Activated B cell treated with CpG ODN at 0.5 μM for 24 hours (primary cell): ENCODE data around the gene XPOT. TPM values are rescaled to one million over a fixed set of nuclear protein-coding genes. Genes with fewer than 3 reads are reported as not detected.
A peak's percentile ranks its signal among the peaks of the same experiment; 100 is the strongest.

ENCODE experiments used
- ATAC-seq: fragments of 200-7000 bp; cut with Tn5 transposase; one replicate; pipeline ENCODE4 v1.10.0; 2021; ENCODE audit warnings: low read depth, mild to moderate bottlenecking, moderate library complexity
- CTCF ChIA-PET: fragments of 350-600 bp; sonication (Branson Sonifier 250); formaldehyde crosslinking; loops from one replicate; lab custom pipeline; 2021; ENCODE audit warnings: antibody characterized with exemption; lab: Charles Lee
- POLR2A ChIA-PET: fragments of 350-600 bp; sonication (Branson Sonifier 250); formaldehyde crosslinking; loops from one replicate; lab custom pipeline; 2021; ENCODE audit warnings: antibody characterized with exemption; lab: Charles Lee
- DNase-seq: peaks from one replicate; pipeline ENCODE4 v3.0.0; 2022
- H3K27ac Mint-ChIP-seq: one replicate; pipeline ENCODE4 v1.8.0; 2020; ENCODE audit warnings: mixed read lengths
- H3K27me3 Mint-ChIP-seq: one replicate; pipeline ENCODE4 v1.8.0; 2021; ENCODE audit warnings: mixed read lengths
- H3K36me3 Mint-ChIP-seq: one replicate; pipeline ENCODE4 v1.8.0; 2021; ENCODE audit warnings: low read depth, mixed read lengths
- H3K4me1 Mint-ChIP-seq: one replicate; pipeline ENCODE4 v1.8.0; 2021; ENCODE audit warnings: mixed read lengths
- H3K4me3 Mint-ChIP-seq: one replicate; pipeline ENCODE4 v1.8.0; 2020; ENCODE audit warnings: mild to moderate bottlenecking, mixed read lengths
- H3K9me3 Mint-ChIP-seq: one replicate; pipeline ENCODE4 v1.8.0; 2020; ENCODE audit warnings: mixed read lengths
- intact Hi-C: fragments of 100-400 bp; cut with micrococcal nuclease; formaldehyde crosslinking; loops from one replicate; pipeline ENCODE4 v1.15.1; 2024
- total RNA-seq: library from RNA; stranded (reverse); gene quantifications from 2 replicates; pipeline ENCODE4 v1.2.3, GENCODE V29; 2022
- TF ChIP-seq, protein P1 (sequence below): fragments of 200-600 bp; IDR thresholded peaks from one replicate; pipeline ENCODE4 v1.8.0; 2022; ENCODE audit warnings: antibody characterized with exemption, mild to moderate bottlenecking

XPOT gene
- total RNA-seq, 1 donor from 2014 or later = 96.2 TPM

DNA sequence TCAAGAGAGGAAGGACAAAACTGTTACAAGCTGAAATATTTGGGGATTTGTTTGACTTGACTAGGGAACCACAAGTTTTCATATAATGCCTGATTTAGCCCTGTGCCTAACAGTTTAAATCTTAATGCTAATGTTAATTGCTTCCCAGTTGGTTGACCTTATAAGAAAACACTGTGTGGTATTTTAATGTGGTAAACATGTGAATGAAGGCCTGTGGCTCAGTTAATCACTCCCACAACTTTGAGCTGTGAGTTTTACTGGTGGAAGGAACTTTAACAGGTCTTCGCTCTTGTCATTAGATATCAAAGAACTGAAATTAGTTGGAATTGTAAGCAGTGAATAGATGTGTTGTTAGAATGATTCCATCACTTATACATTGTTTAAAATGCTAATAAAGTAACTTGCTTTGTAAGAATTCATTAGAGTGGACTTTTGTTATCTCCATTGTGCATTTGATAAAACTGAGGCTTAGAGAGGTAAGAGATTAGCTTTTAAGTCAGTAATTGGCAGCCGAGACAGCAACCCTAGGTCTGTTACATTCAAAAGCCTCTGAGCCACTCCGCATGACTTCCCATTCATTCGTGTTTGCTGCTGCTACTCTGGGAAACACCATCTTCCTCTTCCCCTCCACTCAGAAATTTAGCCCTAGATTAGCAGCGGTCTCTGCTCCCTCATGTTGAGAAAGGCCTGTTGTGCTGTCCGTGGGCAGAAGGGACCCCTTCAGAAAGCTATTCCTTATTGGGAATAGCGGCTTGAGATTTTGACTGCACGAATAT, 46.7 kb downstream of the XPOT start:
- Mint-ChIP-seq H3K4me3 (peak overlapping the region; percentile 95), H3K27me3 (no peaks in the 10 kb centered on the region), H3K27ac (peak overlapping the region; percentile 85), H3K9me3 (no peaks in the 10 kb centered on the region), H3K36me3 (peaks cover 32% of the 10 kb centered on the region), H3K4me1 (peaks cover 40% of the 10 kb centered on the region)
- POLR2A ChIA-PET = interaction anchor here (1.4 kb wide), 1 partner anchor 46 kb away, joined by 3 read pairs; the partner anchor contains the start of gene XPOT
- CTCF ChIA-PET = no interaction called here
- DNase-seq = no peak
- ATAC-seq = no peak
- TF ChIP-seq, protein P1, sequence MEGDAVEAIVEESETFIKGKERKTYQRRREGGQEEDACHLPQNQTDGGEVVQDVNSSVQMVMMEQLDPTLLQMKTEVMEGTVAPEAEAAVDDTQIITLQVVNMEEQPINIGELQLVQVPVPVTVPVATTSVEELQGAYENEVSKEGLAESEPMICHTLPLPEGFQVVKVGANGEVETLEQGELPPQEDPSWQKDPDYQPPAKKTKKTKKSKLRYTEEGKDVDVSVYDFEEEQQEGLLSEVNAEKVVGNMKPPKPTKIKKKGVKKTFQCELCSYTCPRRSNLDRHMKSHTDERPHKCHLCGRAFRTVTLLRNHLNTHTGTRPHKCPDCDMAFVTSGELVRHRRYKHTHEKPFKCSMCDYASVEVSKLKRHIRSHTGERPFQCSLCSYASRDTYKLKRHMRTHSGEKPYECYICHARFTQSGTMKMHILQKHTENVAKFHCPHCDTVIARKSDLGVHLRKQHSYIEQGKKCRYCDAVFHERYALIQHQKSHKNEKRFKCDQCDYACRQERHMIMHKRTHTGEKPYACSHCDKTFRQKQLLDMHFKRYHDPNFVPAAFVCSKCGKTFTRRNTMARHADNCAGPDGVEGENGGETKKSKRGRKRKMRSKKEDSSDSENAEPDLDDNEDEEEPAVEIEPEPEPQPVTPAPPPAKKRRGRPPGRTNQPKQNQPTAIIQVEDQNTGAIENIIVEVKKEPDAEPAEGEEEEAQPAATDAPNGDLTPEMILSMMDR = no peak
- intact Hi-C loops = loop anchor here (1.0 to 5.0 kb wide), 4 partner anchors 8 to 308 kb away; partner anchors contain the start of genes GNS and KICS2

DNA sequence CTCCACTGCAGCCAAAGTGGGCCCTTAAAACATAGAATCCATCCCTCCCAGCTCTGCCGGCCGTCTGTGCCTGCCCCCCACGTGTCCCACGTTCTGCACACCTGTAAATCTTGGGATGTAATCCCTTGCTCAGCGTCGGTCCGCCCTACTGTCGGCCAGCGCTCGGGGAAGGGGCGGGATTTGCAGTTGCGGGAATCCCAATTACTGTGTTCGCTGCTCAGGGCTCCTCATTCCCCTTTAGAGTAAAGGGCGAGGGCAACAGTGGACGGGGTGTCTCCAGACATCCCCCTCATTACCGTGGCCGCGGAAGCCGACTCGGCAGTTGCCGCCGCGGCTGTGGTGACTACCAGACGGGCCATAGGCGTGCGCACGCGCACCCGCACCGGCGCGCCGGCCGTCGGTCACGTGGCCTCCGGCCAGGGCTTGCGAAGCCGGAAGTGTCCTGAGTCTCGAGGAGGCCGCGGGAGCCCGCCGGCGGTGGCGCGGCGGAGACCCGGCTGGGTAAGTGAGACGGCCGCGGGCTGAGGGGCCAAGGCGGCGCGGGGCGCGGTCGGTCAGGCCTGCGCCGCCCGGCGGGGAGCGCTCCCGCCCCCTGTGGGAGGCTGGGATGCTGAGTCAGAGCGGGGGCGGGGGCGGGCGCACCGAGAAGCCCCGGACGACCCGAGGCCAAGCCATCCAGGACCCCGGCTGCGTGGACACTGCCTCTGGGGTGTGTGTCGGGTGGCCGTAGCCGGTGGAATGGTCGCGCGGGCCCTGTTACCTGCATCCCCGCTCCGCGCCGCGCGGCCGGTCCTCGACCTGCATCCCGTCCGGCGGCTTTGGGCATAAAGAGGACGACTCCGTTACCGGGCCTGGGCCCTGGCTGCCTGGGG, 47.7 kb downstream of the XPOT start, which contains the start of gene TBK1:
TBK1 (plus strand) TSS at position 434 of the 872 bp plus-strand sequence. CDS start 3,751 bp downstream, outside the sequence.
- TF ChIP-seq, protein P1 = no peak
- intact Hi-C loops = loop anchor here (1.0 to 5.0 kb wide), 7 partner anchors 7 to 307 kb away; partner anchors contain the start of genes GNS, KICS2, RASSF3 and XPOT
- H3K27me3 Mint-ChIP-seq = no peaks in the 10 kb centered on the region
- peak within 1 kb of the TSS; percentile 88 for H3K27ac Mint-ChIP-seq
- CTCF ChIA-PET = no interaction called here
- H3K36me3 Mint-ChIP-seq = peaks cover 26% of the 10 kb centered on the region
- DNase-seq (peak; percentile 82), ATAC-seq (peak; percentile 82)
- POLR2A ChIA-PET = no interaction called here
- H3K4me1 Mint-ChIP-seq = peaks cover 44% of the 10 kb centered on the region
- no peaks in the 10 kb centered on the region for H3K9me3 Mint-ChIP-seq
- H3K4me3 Mint-ChIP-seq = peak within 1 kb of the TSS; percentile 97

DNA sequence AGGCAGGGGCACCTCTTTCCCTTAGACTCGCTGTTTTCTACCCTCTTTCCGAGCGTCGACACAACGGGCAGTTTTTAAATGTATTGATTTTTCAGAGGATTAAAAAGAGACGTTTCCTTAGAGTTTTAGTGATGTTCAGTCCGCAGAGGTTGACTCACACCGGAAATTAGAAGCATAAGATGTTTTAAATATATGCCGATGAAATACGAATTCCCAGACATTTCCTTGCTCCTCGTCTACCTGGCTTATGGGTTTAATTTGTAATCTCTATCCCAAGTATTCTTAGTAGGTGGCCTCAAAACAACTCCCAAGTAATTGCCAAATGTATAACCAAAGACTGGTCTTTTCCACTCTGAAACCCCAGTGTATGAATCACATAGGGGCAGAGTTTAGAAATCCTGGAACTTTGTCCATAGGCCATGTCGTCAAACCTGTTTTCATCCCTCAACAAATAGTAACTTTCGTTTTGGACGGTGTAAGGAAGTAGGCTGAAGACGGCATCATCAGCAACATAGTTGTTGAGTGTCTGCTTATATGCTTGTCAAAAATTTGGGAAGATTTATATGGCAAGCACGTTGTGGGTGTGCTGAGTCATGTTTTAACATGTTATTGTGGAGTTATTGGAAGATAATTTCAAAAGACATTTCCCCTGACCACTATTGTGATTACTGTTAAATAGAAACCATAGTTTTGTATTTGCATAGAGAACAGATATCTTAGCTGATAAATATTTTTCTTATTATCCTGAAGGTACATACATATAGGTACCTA, 48.6 kb downstream of the XPOT start:
- ChIA-PET POLR2A (interaction anchor here (0.5 to 1.2 kb wide), 3 partner anchors 8 to 217 kb away, joined by 3 to 7 read pairs (median 6); partner anchors contain the start of gene XPOT), CTCF (no interaction called here)
- peaks cover 26% of the 10 kb centered on the region for H3K36me3 Mint-ChIP-seq
- H3K4me1 Mint-ChIP-seq = peaks cover 52% of the 10 kb centered on the region
- no peaks in the 10 kb centered on the region for H3K9me3 Mint-ChIP-seq
- H3K4me3 Mint-ChIP-seq = peak overlapping the region; percentile 97
- DNase-seq (no peak), ATAC-seq (peak; percentile 2)
- TF ChIP-seq, protein P1 = no peak
- peak overlapping the region; percentile 88 for H3K27ac Mint-ChIP-seq
- intact Hi-C loops = loop anchor here (1.0 to 5.0 kb wide), 4 partner anchors 14 to 230 kb away; partner anchors contain the start of genes KICS2, RASSF3 and XPOT
- H3K27me3 Mint-ChIP-seq = no peaks in the 10 kb centered on the region

DNA sequence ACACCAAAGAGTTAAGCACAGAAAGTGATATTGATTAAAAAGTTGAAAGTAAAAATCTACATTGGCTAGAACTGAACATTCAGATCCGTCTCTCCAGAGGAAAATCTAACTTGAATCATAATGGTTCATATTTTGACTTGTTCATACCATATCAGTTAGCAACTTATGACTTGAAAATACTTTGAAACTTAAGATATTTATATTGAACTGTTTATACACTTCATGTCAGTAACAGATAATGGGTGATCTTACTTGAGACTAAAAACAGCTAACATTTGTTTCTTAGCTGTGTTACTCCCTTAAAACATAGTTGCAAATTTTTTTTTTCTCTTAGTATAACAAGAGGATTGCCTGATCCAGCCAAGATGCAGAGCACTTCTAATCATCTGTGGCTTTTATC, 51.3 kb downstream of the XPOT start:
- no peak for ATAC-seq
- no peak overlapping the region for H3K4me3 Mint-ChIP-seq
- no peaks in the 10 kb centered on the region for H3K9me3 Mint-ChIP-seq
- no peaks in the 10 kb centered on the region for H3K27me3 Mint-ChIP-seq
- intact Hi-C loops = no loop called here
- H3K36me3 Mint-ChIP-seq = peaks cover 28% of the 10 kb centered on the region
- TF ChIP-seq, protein P1 = no peak
- ChIA-PET POLR2A (no interaction called here), CTCF (no interaction called here)
- no peak for DNase-seq
- H3K27ac Mint-ChIP-seq = no peak overlapping the region
- peaks cover 64% of the 10 kb centered on the region for H3K4me1 Mint-ChIP-seq
